ENCODE results near the gene ZNF26.
"Not testable (repeated sequence)": the region's sequence is repeated elsewhere in the genome, so short reads cannot be mapped to it uniquely, and the experiment has no call there.

The ZNF26 gene

DNA sequence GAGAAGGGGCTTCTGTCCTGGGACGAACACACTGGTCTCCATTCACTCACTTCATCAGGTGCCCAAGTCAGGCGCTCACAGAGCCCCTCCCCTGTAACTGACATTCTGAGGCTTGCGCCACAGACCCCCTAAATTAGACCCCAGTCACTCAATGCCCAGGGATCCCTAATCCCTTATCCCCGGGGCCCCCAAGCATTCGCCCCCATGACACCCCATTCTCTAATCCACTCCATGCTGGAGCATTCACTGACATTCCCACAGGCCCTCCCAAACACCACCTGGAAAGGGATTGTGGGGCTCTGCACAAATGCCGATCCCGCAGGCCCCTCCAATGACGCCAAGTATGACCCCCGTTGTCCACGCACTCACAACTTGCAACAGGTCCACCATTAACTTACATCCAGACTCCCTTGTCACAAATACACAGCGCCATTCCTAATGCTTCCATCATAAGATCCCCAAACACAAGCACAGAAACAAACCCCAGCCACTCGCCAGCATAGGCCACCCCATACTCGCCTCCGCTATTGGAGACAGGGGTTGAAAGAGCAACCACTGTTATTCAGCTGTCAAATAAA lies 31.6 kb upstream of the ZNF26 start:
- no peak for DNase-seq (ENCODE audit: low read depth)
- H3K4me3 ChIP-seq (ENCODE audit: low read depth, low read length) = peak overlapping the region; percentile 90

DNA sequence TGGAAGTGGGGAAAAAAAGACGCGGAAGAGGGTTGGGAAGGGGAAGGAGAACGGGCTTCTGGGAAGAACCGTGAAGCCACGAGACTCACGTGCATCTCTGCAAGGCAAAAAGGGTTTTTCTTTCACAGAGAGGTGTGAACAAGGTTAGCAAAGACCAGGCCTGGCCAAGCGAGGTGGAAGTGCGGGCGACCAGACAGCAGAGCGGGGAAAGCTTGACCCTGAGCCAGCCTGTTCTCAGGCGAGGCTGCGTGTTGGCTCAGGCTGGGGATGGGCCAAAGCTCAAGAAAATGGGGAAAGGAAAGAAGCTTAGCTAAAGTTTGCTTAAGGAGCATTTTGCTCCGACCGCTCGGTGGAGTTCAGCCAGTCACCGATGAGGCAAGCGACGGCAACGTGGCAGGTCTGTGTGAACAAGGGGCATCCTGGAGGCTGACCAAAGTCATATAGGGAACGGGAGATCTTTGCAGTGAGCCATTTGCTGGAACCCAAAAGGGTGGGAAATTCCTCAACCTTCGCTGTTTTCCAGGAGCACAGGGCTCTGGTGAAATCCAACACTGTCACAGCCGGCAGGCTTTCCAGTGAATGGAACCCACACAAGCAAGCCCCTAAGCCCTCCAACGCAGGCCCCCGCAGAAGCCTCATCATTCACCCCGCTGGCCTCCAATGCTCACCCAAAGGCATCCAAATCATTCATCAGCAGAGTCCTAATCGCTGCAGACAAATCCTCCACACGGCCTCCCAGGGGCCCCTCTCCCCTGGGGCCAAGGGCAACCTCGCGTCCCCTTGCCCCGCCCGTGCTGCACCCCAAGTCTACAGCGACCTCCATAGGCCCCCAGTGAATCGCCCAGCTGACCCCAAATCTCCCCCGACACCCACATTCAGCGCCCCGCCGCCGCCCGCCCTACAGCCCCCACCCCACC lies 30.8 kb upstream of the ZNF26 start:
- peak; percentile 62 for DNase-seq (ENCODE audit: low read depth)
- H3K4me3 ChIP-seq (ENCODE audit: low read depth, low read length) = peak overlapping the region; percentile 90

DNA sequence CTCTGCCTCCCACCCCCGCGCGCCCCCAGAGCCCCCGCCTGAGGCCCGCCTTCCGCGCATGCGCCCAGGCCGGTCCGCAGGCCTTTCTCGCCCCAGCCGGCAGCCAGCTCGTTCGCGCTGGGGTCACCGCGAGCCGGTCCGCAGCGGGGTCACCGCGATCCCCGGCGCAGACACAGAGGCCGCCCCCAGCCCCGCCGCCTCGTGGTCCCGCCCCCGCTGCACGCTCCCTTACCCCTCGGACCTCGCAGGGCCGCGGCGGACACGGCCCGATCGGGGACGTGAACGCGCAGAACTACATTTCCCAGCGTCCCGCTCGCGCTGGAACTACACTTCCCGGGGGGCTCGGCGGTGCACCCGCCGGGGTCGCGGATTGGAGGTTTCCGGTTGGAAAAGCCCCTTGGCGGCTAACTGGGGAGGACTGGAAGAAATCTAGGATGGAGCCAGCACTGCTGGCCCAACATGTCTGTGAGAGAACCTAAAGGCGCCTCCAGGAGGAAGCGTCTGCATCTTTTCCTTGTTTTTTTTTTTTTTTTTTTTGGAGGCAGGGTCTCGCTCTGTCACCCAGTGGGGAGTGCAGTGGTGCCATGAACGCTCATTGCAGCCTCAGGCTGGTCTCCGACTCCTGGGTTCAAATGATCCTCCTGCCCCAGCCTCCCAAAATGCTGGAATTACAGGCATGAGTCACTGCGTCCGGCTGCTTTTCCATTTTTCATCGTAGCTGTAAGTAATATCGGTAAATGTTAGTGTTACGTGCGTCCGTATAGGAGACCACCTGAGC lies 30.0 kb upstream of the ZNF26 start, which contains the start of gene ZNF605:
ZNF605 (minus strand) TSS at position 296 of the 778 bp plus-strand sequence. CDS start 10,671 bp downstream, outside the sequence.
- peak; percentile 65 for DNase-seq (ENCODE audit: low read depth)
- peak within 1 kb of the TSS; percentile 90 for H3K4me3 ChIP-seq (ENCODE audit: low read depth, low read length)

DNA sequence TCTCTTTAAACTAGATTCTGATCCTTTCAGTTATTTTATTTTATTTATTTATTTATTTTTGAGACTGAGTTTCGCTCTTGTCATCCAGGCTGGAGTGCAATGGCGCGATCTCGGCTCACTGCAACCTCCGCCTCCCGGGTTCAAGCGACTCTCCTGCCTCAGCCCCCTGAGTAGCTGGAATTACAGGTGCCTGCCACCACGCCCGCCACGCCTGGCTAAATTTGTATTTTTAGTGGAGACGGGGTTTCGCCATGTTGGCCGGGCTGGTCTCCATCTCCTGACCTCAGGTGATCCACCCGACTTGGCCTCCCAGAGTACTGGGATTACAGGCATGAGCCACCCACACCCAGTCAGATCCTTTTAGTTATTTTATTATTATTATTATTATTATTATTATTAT lies 24.4 kb upstream of the ZNF26 start:
- not testable (repeated sequence) for DNase-seq (ENCODE audit: low read depth); H3K4me3 ChIP-seq (ENCODE audit: low read depth, low read length)

DNA sequence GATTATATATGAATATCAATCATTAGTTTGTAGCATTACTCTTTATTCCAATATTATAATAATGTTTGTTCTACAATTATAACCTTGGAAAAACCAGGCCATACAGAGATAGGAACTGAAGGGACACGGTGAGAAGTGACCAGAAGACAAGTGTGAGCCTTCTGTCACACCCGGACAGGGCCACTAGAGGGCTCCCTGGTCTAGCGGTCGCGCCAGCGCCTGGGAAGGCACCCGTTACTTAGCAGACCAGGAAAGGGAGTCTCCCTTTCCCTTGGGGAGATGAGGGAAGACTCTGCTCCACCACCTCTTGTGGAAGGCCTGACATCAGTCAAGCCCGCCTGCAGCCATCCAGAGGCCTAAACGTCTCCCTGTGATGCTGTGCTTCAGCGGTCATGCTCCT lies 22.2 kb upstream of the ZNF26 start:
- DNase-seq (ENCODE audit: low read depth); H3K4me3 ChIP-seq (ENCODE audit: low read depth, low read length): not testable (repeated sequence)

DNA sequence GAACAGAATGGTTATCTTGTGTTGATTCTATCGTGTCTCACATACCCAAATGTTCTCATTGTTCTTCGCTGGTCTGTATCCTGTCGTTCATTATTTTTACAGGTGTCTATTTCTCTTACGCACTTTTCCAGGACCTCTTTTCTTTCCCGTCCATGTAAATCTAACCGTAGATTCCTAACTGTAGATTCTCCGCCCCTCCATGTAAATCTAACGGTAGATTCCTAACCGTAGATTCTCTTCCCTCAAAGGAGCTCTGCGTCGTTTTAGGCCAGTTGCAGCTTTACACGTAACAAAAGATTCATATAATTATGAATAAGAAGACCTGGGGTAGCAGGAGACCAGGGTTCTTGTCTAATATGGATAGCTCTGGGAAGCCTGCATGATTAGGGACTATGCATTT lies 20.4 kb upstream of the ZNF26 start:
- no peak overlapping the region for H3K4me3 ChIP-seq (ENCODE audit: low read depth, low read length)
- no peak for DNase-seq (ENCODE audit: low read depth)

DNA sequence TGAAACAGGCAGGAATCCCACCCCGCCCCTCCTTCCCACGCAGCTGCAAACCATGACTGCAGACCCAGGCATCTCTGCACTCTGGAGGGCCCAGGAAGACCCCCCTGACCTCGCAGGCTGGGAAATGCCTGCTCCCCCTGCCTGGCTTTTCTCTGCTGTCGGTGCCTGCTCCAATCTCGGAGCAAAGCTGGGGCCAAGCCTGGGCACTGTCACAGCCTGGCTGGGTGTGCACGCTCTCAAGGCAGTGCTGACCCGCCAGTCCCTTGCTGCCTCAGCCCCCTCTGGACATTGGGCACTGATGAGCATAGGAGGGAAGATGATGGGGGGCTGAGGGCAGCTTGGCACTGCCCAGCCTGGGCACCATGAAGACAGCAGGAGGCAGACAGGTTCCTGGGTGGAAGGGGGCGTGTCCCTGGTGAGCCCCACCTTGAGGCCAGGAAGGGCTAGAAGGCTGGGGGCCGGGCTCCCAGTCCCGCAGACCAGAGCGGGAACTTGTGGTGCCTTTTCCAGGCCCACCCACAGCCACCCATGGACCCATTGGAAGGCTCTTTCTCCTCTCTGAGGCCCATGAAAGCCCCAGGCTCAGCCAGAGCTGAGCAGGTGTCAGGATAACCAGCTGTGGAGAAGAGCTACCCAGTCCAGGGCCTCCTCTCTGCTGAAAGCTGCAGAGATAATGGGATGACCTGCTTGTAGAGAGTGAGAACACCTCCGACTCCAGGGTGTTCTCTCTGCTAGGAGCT lies 19.3 kb upstream of the ZNF26 start:
- H3K4me3 ChIP-seq (ENCODE audit: low read depth, low read length) = no peak overlapping the region

DNA sequence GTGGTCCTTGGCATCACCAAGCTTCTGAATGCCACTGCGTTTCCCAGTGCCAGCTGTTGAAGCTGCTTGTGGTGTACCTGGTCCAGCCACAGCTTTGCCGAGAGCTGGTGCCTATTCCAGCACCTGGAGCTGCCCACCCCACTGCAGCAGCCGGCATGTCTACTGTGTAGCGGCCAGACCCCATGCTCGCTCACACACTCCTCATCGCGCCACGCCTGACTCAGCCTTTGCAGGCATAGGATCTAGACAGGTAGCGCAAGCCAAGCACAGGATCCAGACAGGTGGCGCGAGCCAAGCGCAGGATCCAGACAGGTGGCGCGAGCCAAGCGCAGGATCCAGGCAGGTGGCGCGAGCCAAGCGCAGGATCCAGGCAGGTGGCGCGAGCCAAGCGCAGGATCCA lies 18.4 kb upstream of the ZNF26 start:
- DNase-seq (ENCODE audit: low read depth) = no peak
- no peak overlapping the region for H3K4me3 ChIP-seq (ENCODE audit: low read depth, low read length)

More for the DNA sequence above, 19.3 kb upstream of the ZNF26 start:
- no peak for DNase-seq (ENCODE audit: low read depth)

DNA sequence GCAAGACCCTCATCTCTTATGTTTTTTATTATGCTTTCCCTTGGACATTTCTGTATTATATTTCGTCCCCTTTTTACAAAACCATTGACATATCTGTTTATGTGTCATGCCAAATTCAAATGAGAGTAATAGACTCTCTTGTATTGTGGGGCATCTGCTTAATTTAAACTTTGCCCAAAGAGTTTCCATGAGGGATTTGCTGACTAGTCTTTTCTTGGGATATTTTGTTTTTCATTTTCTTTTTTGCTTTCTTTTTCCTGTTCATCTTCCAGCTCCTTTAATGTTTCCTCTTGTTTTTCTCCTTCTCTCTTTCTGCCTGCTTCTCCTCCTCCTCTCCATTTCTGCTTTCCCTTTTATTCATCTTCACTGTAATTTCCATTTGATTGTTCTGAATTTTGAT lies 13.8 kb upstream of the ZNF26 start:
- no peak overlapping the region for H3K4me3 ChIP-seq (ENCODE audit: low read depth, low read length)
- no peak for DNase-seq (ENCODE audit: low read depth)

DNA sequence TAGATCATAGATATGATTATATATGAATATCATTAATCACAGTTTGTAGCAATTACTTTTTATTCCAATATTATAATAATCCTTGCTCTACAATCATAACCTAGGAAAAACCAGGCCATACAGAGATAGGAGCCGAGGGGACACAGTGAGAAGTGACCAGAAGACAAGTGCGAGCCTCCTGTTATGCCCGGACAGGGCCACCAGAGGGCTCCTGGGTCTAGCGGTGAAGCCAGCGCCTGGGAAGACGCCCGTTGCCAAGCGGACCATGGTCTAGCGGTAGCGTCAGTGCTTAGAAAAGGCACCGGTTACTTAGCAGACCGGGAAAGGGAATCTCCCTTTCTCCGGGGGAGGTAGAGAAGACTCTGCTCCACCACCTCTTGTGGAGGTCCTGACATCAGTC lies 9.3 kb upstream of the ZNF26 start:
- H3K4me3 ChIP-seq (ENCODE audit: low read depth, low read length); DNase-seq (ENCODE audit: low read depth): not testable (repeated sequence)

DNA sequence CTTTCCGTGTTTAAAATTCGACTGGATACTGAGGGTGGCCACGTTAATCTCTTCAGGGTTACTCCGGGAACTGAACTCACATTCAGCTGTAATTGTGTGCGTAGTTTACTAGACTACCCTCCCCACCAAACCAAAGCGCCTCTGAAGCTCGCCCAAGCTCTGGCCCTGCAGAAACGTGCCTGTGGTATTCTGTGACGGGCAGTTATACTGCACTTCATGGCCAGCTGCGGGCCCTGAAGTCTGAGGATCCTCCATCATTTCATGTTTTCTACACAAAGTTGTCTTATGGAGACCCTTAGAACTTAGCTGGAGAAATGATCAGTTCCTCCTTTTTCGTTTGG lies 688 bp downstream of the ZNF26 start:
- H3K4me3 ChIP-seq (ENCODE audit: low read depth, low read length) = peak overlapping the region; percentile 88
- DNase-seq (ENCODE audit: low read depth) = no peak

DNA sequence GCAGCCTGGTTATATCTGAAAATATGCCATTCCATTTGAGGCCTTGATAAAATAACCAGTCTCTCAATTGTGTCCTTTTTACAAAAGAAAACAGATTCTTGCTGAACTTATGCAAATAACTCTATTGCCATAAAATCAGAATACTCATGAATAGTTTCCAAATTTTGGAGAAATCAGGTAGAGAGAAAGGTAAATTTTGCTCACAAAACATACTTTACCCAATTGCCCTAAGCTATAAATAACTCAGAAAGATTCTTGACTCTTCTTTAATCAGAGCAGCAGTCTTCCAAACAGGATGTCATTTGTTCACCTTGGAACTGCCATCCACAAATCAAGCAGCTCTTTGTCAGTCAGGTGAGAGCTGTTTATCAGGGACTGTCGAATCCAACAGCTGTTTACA lies 12.6 kb downstream of the ZNF26 start:
- no peak overlapping the region for H3K4me3 ChIP-seq (ENCODE audit: low read depth, low read length)
- no peak for DNase-seq (ENCODE audit: low read depth)

DNA sequence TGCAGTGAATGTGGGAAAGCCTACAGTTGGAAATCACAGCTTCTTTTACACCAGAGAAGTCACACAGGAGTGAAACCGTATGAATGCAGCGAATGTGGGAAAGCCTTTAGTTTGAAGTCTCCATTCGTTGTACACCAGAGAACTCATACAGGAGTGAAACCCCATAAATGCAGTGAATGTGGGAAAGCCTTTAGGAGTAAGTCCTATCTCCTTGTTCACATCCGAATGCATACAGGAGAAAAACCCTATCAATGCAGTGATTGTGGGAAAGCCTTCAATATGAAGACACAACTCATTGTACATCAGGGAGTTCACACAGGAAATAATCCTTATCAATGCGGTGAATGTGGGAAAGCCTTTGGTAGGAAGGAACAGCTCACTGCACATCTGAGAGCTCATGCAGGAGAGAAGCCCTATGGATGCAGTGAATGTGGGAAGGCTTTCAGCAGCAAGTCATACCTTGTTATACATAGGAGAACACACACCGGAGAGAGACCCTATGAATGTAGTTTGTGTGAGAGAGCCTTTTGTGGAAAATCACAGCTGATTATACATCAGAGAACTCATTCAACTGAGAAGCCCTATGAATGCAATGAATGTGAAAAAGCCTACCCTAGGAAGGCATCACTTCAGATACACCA lies 24.6 kb downstream of the ZNF26 start:
- no peak for DNase-seq (ENCODE audit: low read depth)
- no peak overlapping the region for H3K4me3 ChIP-seq (ENCODE audit: low read depth, low read length)

DNA sequence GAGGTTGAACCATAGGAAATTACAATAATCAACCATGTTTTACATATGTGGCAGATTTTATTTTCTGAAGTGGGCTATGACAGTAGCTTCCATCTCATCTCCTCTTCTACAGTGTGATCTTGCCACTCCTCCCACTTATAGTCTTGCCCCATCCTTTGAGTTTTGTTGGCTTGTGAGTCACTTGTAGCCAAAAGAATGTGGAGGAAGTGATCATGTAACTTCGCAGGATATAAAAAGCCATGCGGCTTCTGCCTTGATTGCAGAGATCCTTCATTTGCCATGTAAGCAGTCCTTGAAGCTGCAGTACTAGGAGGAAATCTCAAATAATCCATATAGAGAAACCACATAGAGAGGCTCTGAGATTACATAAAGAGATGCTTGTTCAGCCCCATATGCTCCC lies 37.4 kb downstream of the ZNF26 start:
- H3K4me3 ChIP-seq (ENCODE audit: low read depth, low read length) = no peak overlapping the region
- DNase-seq (ENCODE audit: low read depth) = no peak

DNA sequence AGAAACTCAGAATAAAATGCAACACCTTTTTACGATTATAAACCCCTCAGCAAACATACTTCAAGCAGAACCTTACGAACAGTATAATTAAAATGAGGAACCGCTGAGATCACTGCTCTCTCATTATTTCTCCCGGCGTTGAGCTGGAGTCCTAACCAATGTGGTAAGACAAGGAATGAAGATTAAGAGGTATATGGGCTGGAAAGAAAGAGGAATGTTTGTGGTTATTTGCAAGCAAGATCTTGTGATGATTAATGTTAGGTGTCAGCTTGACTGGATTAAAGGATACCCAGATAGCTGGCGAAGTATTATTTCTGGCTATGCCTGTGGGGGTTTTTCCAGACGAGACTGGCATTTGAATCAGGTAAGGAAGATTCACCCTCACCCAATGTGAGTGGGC lies 40.8 kb downstream of the ZNF26 start:
- no peak overlapping the region for H3K4me3 ChIP-seq (ENCODE audit: low read depth, low read length)
- no peak for DNase-seq (ENCODE audit: low read depth)

DNA sequence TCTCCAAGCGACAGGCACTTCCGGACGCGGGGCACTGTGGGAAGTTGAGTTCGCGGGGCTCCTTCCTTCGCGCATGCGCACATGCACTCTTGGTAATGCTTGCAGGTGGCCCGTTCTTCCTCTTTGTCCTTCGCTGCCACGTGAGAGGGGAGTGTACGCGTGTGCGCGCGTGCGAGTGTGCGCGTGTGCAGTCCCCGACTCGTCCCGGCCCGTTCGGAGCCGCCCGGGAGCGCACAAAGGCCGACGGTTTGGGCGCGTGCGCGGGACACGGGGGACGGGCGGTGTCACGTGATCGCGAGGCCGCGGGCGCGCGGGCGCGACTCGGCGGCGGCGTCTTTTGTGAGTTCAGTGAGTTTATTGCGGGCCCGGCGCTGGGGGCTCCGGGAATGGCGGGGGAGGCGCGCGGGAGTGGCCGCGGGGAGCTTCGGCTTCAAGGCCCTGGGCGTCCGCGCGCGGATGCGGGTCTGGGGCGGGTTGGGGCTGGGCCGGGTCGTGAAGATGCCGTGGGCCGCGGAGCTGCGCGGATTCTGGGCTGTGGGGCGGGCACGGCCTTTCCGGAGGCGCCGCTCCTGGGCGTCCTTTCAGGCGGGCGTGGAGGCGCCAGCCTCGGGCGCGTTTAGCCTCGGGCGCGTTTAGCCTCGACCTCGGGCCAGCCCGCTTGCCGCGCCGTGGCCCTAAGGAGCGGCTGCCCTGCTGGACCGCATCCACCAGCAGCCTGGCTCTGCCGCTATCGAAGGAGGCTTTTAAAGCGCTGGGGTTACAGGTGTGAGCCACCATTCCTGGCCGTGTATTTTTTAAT lies 51.2 kb downstream of the ZNF26 start, which contains the start of gene ZNF84:
ZNF84 (plus strand) TSS at position 303 of the 799 bp plus-strand sequence. CDS start 3,959 bp downstream, outside the sequence.
- peak; percentile 96 for DNase-seq (ENCODE audit: low read depth)
- peak within 1 kb of the TSS; percentile 81 for H3K4me3 ChIP-seq (ENCODE audit: low read depth, low read length)

DNA sequence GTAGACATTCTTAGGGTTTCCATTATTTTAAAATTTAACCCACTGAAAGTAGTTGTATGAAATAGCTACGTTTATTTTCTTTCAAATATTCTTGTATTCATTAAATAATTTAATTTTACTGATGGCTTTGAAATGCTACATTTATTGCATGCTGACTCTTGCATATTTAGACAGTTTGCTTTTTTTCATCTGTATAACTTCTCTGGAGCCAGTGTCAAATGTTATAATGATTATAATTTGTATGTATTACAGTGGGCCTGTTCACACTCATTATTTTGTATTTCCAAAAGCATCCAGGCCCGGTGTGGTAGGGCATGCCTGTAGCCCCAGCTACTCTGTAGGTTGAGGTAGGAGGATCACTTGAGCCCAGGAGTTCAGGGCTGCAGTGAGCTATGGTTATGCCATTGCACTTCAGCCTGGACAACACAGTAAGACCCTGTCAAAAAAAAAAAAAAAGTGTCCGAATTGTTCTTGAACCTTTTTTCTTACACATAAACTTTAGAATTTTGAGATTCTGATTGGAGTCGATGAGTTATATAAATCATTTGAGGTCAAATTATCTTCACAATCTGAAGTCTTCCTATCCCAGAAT lies 52.0 kb downstream of the ZNF26 start:
- H3K4me3 ChIP-seq (ENCODE audit: low read depth, low read length) = peak overlapping the region; percentile 81
- no peak for DNase-seq (ENCODE audit: low read depth)

DNA sequence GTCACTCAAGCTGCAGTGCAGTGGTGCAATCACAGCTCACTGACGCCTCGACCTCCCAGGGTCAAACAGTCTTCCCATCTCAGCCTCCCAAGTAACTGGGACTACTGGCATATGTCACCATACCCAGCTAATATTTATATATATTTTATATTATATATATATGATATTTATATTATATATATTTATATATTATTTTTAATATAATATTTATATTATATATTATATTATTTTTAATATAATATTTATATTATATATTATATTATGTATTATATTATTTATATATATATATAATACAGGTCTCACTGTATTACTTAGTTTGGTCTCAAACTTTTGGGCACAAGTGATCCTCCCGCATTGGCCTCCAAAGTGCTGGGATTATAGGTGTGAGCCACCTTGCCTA lies 60.5 kb downstream of the ZNF26 start:
- DNase-seq (ENCODE audit: low read depth) = no peak
- H3K4me3 ChIP-seq (ENCODE audit: low read depth, low read length) = no peak overlapping the region

Data from skeletal muscle cell (primary cell).